Measurements from ENCODE around the gene STARD10. TPM values are rescaled to one million over a fixed set of nuclear protein-coding genes. Genes with fewer than 3 reads are reported as not detected.

Gene STARD10
- total and polyA plus RNA-seq, 2 donors from 2014 or later = 40.7 to 127 TPM

GRCh38 chr11:72741429-72741833 lies 52.4 kb downstream of the STARD10 start:
- peaks cover 0 to 37% (median 7%) of the 10 kb centered on the region in 3 donors for H3K4me1 ChIP-seq (ENCODE audit: control insufficient read depth in 2 of 3, insufficient read depth in 2 of 3, low read depth in 1 of 3, low read length in 3 of 3)
- TF ChIP-seq CTCF (IDR thresholded peaks at IDR 0.05; ENCODE audit: borderline replicate concordance, extremely low read depth, insufficient read depth) = no peak
- H3K27me3 ChIP-seq (ENCODE audit: control insufficient read depth, insufficient read depth, low read length) = no peaks in the 10 kb centered on the region

GRCh38 chr11:72740562-72741428 lies 53.1 kb downstream of the STARD10 start:
- no peaks in the 10 kb centered on the region for H3K27me3 ChIP-seq (ENCODE audit: control insufficient read depth, insufficient read depth, low read length)
- no peak overlapping the region for H3K4me3 ChIP-seq (ENCODE audit: low read length in 3 of 3)
- H3K36me3 ChIP-seq (ENCODE audit: control insufficient read depth in 2 of 3, insufficient read depth in 3 of 3, low read length in 3 of 3) = no peaks in the 10 kb centered on the region
- FAIRE-seq (no peak), DNase-seq (peak in 2 of 5 donors; percentile 29 to 45)
- H3K9ac ChIP-seq (ENCODE audit: low read length in 3 of 3) = no peak overlapping the region
- TF ChIP-seq CTCF (IDR thresholded peaks at IDR 0.05; ENCODE audit: borderline replicate concordance, extremely low read depth, insufficient read depth) = no peak
- no peaks in the 10 kb centered on the region for H3K9me3 ChIP-seq (ENCODE audit: control insufficient read depth in 2 of 3, insufficient read depth in 1 of 3, low read length in 3 of 3)
- H3K27ac ChIP-seq (ENCODE audit: low read depth in 2 of 2, low read length in 2 of 2) = peak overlapping the region in 1 of 2 donors; percentile 47
- peaks cover 0 to 37% (median 7%) of the 10 kb centered on the region in 3 donors for H3K4me1 ChIP-seq (ENCODE audit: control insufficient read depth in 2 of 3, insufficient read depth in 2 of 3, low read depth in 1 of 3, low read length in 3 of 3)
- intact Hi-C loops (cut with DNase I) = no loop called here

More at GRCh38 chr11:72741429-72741833, 52.4 kb downstream of the STARD10 start:
- intact Hi-C loops (cut with DNase I) = no loop called here
- FAIRE-seq (no peak), DNase-seq (peak; percentile 44 to 78 (median 69))
- Histone ChIP-seq H3K9ac (ENCODE audit: low read length in 3 of 3) (no peak overlapping the region), H3K9me3 (ENCODE audit: control insufficient read depth in 2 of 3, insufficient read depth in 1 of 3, low read length in 3 of 3) (no peaks in the 10 kb centered on the region), H3K4me3 (ENCODE audit: low read length in 3 of 3) (no peak overlapping the region), H3K36me3 (ENCODE audit: control insufficient read depth in 2 of 3, insufficient read depth in 3 of 3, low read length in 3 of 3) (no peaks in the 10 kb centered on the region), H3K27ac (ENCODE audit: low read depth in 2 of 2, low read length in 2 of 2) (peak overlapping the region in 1 of 2 donors; percentile 47)

- no peaks in the 10 kb centered on the region for H3K27me3 ChIP-seq (ENCODE audit: control insufficient read depth, insufficient read depth, low read length)
- no peak for FAIRE-seq
- no peak overlapping the region for H3K4me3 ChIP-seq (ENCODE audit: low read length in 3 of 3)
- no peaks in the 10 kb centered on the region for H3K9me3 ChIP-seq (ENCODE audit: control insufficient read depth in 2 of 3, insufficient read depth in 1 of 3, low read length in 3 of 3)
- DNase-seq = peak in 1 of 5 donors; percentile 40
- no peak overlapping the region for H3K27ac ChIP-seq (ENCODE audit: low read depth in 2 of 2, low read length in 2 of 2)
- H3K4me1 ChIP-seq (ENCODE audit: control insufficient read depth in 2 of 3, insufficient read depth in 2 of 3, low read depth in 1 of 3, low read length in 3 of 3) = peaks cover 0 to 37% (median 7%) of the 10 kb centered on the region in 3 donors
- intact Hi-C loops (cut with DNase I) = no loop called here
- H3K9ac ChIP-seq (ENCODE audit: low read length in 3 of 3) = no peak overlapping the region
- H3K36me3 ChIP-seq (ENCODE audit: control insufficient read depth in 2 of 3, insufficient read depth in 3 of 3, low read length in 3 of 3) = no peaks in the 10 kb centered on the region
- no peak for TF ChIP-seq CTCF (IDR thresholded peaks at IDR 0.05; ENCODE audit: borderline replicate concordance, extremely low read depth, insufficient read depth)
These were observed 53.8 kb downstream of the STARD10 start for GRCh38 chr11:72740060-72740424.

All from kidney (tissue), 14 donors.